ENCODE results near the gene POU2F3.

DNA sequence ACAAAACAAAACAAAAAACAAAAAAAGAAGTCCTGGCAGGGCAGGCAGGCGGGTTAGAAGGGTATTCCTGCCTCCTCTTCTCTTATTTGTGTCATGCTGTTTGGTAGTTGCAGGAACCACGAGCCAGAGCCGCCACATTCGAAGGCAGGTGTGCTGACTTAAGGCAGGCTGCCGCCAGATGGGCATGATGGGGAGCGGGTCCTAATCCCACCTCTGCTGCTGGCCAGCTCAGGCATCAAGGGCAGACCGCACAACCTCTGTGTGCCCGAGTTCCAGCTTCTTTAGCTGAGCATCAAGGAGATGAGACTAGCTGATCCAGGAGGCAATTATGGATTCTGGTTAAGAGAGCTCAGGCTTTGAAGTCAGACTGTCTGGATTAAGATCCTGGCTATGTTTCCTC is 17.0 kb upstream of the POU2F3 start:
- TF ChIP-seq, protein P1, sequence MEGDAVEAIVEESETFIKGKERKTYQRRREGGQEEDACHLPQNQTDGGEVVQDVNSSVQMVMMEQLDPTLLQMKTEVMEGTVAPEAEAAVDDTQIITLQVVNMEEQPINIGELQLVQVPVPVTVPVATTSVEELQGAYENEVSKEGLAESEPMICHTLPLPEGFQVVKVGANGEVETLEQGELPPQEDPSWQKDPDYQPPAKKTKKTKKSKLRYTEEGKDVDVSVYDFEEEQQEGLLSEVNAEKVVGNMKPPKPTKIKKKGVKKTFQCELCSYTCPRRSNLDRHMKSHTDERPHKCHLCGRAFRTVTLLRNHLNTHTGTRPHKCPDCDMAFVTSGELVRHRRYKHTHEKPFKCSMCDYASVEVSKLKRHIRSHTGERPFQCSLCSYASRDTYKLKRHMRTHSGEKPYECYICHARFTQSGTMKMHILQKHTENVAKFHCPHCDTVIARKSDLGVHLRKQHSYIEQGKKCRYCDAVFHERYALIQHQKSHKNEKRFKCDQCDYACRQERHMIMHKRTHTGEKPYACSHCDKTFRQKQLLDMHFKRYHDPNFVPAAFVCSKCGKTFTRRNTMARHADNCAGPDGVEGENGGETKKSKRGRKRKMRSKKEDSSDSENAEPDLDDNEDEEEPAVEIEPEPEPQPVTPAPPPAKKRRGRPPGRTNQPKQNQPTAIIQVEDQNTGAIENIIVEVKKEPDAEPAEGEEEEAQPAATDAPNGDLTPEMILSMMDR (IDR thresholded peaks at IDR 0.05; ENCODE audit: low read length): no peak
- TF ChIP-seq EZH2 (IDR thresholded peaks at IDR 0.05; ENCODE audit: borderline replicate concordance, low read length): no peak

All from OCI-LY1 (cell line).